Measurements from ENCODE around the gene LLGL2.

The LLGL2 gene

DNA sequence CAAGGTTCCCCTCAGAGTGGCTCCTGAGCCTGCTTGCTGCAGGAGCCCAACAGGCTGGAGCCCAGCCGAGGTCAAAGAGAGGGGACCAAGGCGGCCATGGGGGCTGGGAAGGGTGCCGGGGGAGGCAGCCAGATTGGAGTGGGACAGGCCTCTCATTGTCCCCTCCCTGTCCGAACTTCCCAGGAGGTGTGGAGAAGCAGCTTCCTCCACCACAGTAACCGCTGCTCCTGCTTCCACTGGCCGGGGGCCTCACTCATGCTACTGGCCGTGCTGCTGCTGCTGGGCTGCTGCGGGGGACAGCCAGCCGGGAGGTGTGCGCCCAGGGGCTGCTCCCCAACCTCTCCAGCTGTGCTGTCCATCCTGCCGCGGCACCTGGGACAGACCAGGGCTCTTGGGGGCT, 39.8 kb upstream of the LLGL2 start:
- Histone ChIP-seq H3K9ac (ENCODE audit: low read depth, low read length) (no peak overlapping the region), H3K27me3 (ENCODE audit: control insufficient read depth, insufficient read depth, low read length) (no peaks in the 10 kb centered on the region), H3K27ac (ENCODE audit: low read depth, low read length) (no peak overlapping the region), H3K4me1 (ENCODE audit: control insufficient read depth, insufficient read depth, low read length) (no peaks in the 10 kb centered on the region), H3K36me3 (ENCODE audit: control insufficient read depth, insufficient read depth, low read length) (peaks cover under 1% of the 10 kb centered on the region; the same call in 1 of the 2 replicates), H3K9me3 (ENCODE audit: control insufficient read depth, insufficient read depth, low read length) (no peaks in the 10 kb centered on the region), H3K4me3 (ENCODE audit: low read depth, low read length) (no peak overlapping the region)

DNA sequence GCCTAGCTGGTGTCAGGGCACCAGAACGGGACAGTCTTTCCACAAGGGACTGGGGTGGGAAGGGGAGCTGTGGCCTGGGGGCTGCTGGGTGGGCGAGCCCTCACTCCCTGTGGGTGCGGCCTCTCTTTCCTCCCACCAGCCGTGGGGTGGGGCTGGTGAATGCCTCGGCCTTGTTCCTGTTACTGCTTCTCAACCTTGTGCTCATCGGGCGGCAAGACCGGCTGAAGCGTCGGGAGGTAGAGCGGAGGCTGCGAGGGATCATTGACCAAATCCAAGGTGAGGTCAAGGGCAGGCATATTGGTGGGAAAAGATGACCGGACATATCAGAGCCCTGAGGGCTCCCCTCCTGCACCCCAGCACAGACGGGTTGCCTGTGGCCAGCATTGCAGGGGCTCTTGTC, 39.3 kb upstream of the LLGL2 start:
- no peaks in the 10 kb centered on the region for H3K27me3 ChIP-seq (ENCODE audit: control insufficient read depth, insufficient read depth, low read length)
- H3K27ac ChIP-seq (ENCODE audit: low read depth, low read length), result no peak overlapping the region
- peaks cover 4% of the 10 kb centered on the region; the same call in 1 of the 2 replicates for H3K36me3 ChIP-seq (ENCODE audit: control insufficient read depth, insufficient read depth, low read length)
- H3K4me3 ChIP-seq (ENCODE audit: low read depth, low read length), result no peak overlapping the region
- no peaks in the 10 kb centered on the region for H3K9me3 ChIP-seq (ENCODE audit: control insufficient read depth, insufficient read depth, low read length)
- no peak overlapping the region for H3K9ac ChIP-seq (ENCODE audit: low read depth, low read length)
- H3K4me1 ChIP-seq (ENCODE audit: control insufficient read depth, insufficient read depth, low read length), result no peaks in the 10 kb centered on the region

- Histone ChIP-seq H3K27me3 (ENCODE audit: control insufficient read depth, insufficient read depth, low read length) (no peaks in the 10 kb centered on the region), H3K4me3 (ENCODE audit: low read depth, low read length) (no peak overlapping the region)
Observed at GRCh38 chr17:75486951-75487350, 38.5 kb upstream of the LLGL2 start.

GRCh38 chr17:75487351-75488070, 38.0 kb upstream of the LLGL2 start:
- Histone ChIP-seq H3K4me3 (ENCODE audit: low read depth, low read length) (no peak overlapping the region), H3K9ac (ENCODE audit: low read depth, low read length) (no peak overlapping the region), H3K36me3 (ENCODE audit: control insufficient read depth, insufficient read depth, low read length) (peaks cover 17% of the 10 kb centered on the region), H3K27me3 (ENCODE audit: control insufficient read depth, insufficient read depth, low read length) (no peaks in the 10 kb centered on the region), H3K4me1 (ENCODE audit: control insufficient read depth, insufficient read depth, low read length) (no peaks in the 10 kb centered on the region), H3K9me3 (ENCODE audit: control insufficient read depth, insufficient read depth, low read length) (no peaks in the 10 kb centered on the region), H3K27ac (ENCODE audit: low read depth, low read length) (no peak overlapping the region)

More at GRCh38 chr17:75486951-75487350, 38.5 kb upstream of the LLGL2 start:
- Histone ChIP-seq H3K27ac (ENCODE audit: low read depth, low read length) (no peak overlapping the region), H3K36me3 (ENCODE audit: control insufficient read depth, insufficient read depth, low read length) (peaks cover 12% of the 10 kb centered on the region), H3K4me1 (ENCODE audit: control insufficient read depth, insufficient read depth, low read length) (no peaks in the 10 kb centered on the region), H3K9ac (ENCODE audit: low read depth, low read length) (no peak overlapping the region), H3K9me3 (ENCODE audit: control insufficient read depth, insufficient read depth, low read length) (no peaks in the 10 kb centered on the region)

DNA sequence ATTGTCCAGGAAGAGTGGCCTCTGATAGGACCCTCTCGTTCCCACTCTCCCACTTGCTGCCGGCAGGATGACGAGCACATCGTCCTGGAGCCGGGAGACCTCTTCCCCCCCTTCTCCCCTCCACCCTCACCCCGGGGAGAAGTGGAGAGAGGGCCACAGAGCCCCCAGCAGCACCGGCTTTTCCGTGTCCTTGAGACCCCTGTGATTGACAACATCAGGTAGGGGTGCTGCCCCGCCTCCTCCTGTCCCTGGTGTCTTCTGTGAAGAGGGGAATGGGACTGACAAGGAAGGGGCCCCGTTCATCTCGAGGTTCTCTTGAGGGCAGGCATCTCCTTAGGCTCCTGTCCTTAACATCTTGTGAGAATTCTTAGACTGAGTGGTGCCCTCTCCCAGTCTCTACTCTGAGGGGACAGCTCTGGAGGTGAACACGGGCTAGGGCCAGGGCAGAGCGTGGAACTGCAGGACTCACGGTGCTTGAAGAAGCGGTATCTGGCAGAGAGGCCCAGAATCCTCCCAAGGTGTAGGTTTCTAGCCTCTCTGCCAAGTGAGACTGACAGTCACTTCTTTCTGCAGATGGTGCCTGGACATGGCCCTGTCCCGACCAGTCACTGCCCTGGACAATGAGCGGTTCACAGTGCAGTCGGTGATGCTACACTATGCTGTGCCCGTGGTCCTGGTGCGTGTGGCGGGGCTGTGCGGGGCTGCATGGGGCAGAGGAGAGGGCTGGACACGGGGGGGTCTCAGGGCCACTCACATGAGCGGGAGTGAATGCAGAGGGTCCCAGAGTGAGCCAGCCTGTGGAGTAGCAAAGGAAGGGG, 36.6 kb upstream of the LLGL2 start:
- Histone ChIP-seq H3K9ac (ENCODE audit: low read depth, low read length) (no peak overlapping the region), H3K27ac (ENCODE audit: low read depth, low read length) (no peak overlapping the region), H3K27me3 (ENCODE audit: control insufficient read depth, insufficient read depth, low read length) (no peaks in the 10 kb centered on the region), H3K9me3 (ENCODE audit: control insufficient read depth, insufficient read depth, low read length) (no peaks in the 10 kb centered on the region), H3K4me1 (ENCODE audit: control insufficient read depth, insufficient read depth, low read length) (no peaks in the 10 kb centered on the region), H3K36me3 (ENCODE audit: control insufficient read depth, insufficient read depth, low read length) (peaks cover 31% of the 10 kb centered on the region), H3K4me3 (ENCODE audit: low read depth, low read length) (no peak overlapping the region)

- H3K4me3 ChIP-seq (ENCODE audit: low read depth, low read length), result no peak overlapping the region
Observed at GRCh38 chr17:75489511-75489955, 36.0 kb upstream of the LLGL2 start.

DNA sequence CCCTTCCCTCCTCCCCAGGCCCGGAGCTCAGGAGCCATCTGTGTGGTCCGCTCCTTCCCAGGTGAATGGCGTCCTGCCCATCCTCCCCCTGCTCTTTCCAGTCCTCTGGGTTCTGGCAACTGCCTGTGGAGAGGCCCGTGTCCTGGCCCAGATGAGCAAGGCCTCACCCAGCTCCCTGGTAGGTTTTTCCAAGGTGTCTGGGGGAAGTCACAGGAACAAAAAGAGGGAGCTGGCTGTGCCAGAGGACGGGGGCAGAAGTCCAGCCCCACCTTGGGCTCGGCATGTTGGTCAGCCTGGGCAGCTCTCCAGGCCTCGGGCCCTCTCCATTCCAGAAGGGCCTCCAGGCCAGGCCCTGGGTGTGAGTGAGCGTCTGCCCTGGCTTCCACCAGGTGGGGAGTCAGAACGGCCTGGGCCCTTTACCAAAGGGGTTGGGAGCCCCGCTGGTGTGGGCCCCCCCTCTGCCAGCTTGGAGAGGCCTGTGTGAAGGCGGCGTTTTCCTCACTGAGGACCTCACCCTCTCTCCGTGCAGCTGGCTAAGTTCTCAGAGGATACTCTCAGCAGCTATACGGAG, 35.2 kb upstream of the LLGL2 start:
- Histone ChIP-seq H3K4me1 (ENCODE audit: control insufficient read depth, insufficient read depth, low read length) (no peaks in the 10 kb centered on the region), H3K36me3 (ENCODE audit: control insufficient read depth, insufficient read depth, low read length) (peaks cover 44% of the 10 kb centered on the region), H3K9me3 (ENCODE audit: control insufficient read depth, insufficient read depth, low read length) (no peaks in the 10 kb centered on the region), H3K4me3 (ENCODE audit: low read depth, low read length) (no peak overlapping the region), H3K9ac (ENCODE audit: low read depth, low read length) (no peak overlapping the region), H3K27ac (ENCODE audit: low read depth, low read length) (no peak overlapping the region), H3K27me3 (ENCODE audit: control insufficient read depth, insufficient read depth, low read length) (no peaks in the 10 kb centered on the region)

More at GRCh38 chr17:75489511-75489955, 36.0 kb upstream of the LLGL2 start:
- no peak overlapping the region for H3K9ac ChIP-seq (ENCODE audit: low read depth, low read length)
- H3K36me3 ChIP-seq (ENCODE audit: control insufficient read depth, insufficient read depth, low read length), result peaks cover 37% of the 10 kb centered on the region
- no peaks in the 10 kb centered on the region for H3K9me3 ChIP-seq (ENCODE audit: control insufficient read depth, insufficient read depth, low read length)
- no peak overlapping the region for H3K27ac ChIP-seq (ENCODE audit: low read depth, low read length)
- no peaks in the 10 kb centered on the region for H3K4me1 ChIP-seq (ENCODE audit: control insufficient read depth, insufficient read depth, low read length)
- H3K27me3 ChIP-seq (ENCODE audit: control insufficient read depth, insufficient read depth, low read length), result no peaks in the 10 kb centered on the region

- Histone ChIP-seq H3K36me3 (ENCODE audit: control insufficient read depth, insufficient read depth, low read length) (peaks cover 52% of the 10 kb centered on the region), H3K4me3 (ENCODE audit: low read depth, low read length) (no peak overlapping the region), H3K27ac (ENCODE audit: low read depth, low read length) (no peak overlapping the region), H3K27me3 (ENCODE audit: control insufficient read depth, insufficient read depth, low read length) (no peaks in the 10 kb centered on the region), H3K4me1 (ENCODE audit: control insufficient read depth, insufficient read depth, low read length) (no peaks in the 10 kb centered on the region), H3K9ac (ENCODE audit: low read depth, low read length) (no peak overlapping the region), H3K9me3 (ENCODE audit: control insufficient read depth, insufficient read depth, low read length) (no peaks in the 10 kb centered on the region)
Observed at GRCh38 chr17:75490953-75491649, 34.4 kb upstream of the LLGL2 start.

- Histone ChIP-seq H3K9ac (ENCODE audit: low read depth, low read length) (no peak overlapping the region), H3K27me3 (ENCODE audit: control insufficient read depth, insufficient read depth, low read length) (no peaks in the 10 kb centered on the region), H3K9me3 (ENCODE audit: control insufficient read depth, insufficient read depth, low read length) (no peaks in the 10 kb centered on the region), H3K4me3 (ENCODE audit: low read depth, low read length) (no peak overlapping the region), H3K27ac (ENCODE audit: low read depth, low read length) (no peak overlapping the region), H3K4me1 (ENCODE audit: control insufficient read depth, insufficient read depth, low read length) (no peaks in the 10 kb centered on the region), H3K36me3 (ENCODE audit: control insufficient read depth, insufficient read depth, low read length) (peaks cover 58% of the 10 kb centered on the region)
Observed at GRCh38 chr17:75491680-75492079, 33.8 kb upstream of the LLGL2 start.

DNA sequence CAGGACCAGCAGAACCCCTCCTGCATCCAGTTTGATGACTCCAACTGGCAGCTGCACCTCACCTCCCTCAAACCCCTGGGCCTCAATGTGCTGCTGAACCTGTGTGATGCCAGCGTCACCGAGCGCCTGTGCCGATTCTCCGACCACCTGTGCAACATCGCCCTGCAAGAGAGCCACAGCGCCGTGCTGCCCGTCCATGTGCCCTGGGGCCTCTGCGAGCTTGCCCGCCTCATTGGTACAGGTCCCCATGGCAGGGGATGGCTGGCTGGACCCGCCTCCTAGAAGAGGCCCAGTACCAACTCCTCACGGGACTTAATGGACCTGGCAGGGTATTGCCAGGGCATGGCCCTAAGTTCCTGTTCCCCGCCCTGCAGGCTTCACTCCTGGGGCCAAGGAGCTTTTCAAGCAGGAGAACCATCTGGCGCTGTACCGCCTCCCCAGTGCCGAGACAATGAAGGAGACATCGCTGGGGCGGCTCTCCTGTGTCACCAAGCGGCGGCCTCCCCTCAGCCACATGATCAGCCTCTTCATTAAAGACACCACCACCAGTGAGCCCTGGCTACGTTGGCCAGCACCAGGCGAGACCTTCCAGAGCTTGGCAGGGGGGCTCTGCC, 32.8 kb upstream of the LLGL2 start:
- H3K36me3 ChIP-seq (ENCODE audit: control insufficient read depth, insufficient read depth, low read length), result peaks cover 64% of the 10 kb centered on the region

More for the DNA sequence above, 32.8 kb upstream of the LLGL2 start:
- no peaks in the 10 kb centered on the region for H3K9me3 ChIP-seq (ENCODE audit: control insufficient read depth, insufficient read depth, low read length)
- H3K27me3 ChIP-seq (ENCODE audit: control insufficient read depth, insufficient read depth, low read length), result no peaks in the 10 kb centered on the region
- no peak overlapping the region for H3K9ac ChIP-seq (ENCODE audit: low read depth, low read length)
- H3K4me1 ChIP-seq (ENCODE audit: control insufficient read depth, insufficient read depth, low read length), result no peaks in the 10 kb centered on the region
- H3K27ac ChIP-seq (ENCODE audit: low read depth, low read length), result no peak overlapping the region
- H3K4me3 ChIP-seq (ENCODE audit: low read depth, low read length), result no peak overlapping the region

Measured in HUES48 (cell line).